Mesendoderm (in vitro differentiated cells): ENCODE data around the gene THSD4.
A peak's percentile ranks its signal among the peaks of the same experiment; 100 is the strongest.

Experiments used
- DNase-seq: peaks from one replicate; pipeline ENCODE4 v3.0.0; 2013
- H2AK5ac ChIP-seq: 2 replicates; pipeline ENCODE4 v1.6.1; 2013; ENCODE audit warnings: low read length, inconsistent platforms
- H2BK120ac ChIP-seq: 2 replicates; pipeline ENCODE4 v1.6.1; 2013; ENCODE audit warnings: low read depth, mild to moderate bottlenecking, low read length, moderate library complexity, mixed read lengths
- H2BK15ac ChIP-seq: replicated peaks from 2 replicates; pipeline ENCODE4 v1.6.1; 2013; ENCODE audit warnings: low read depth, mild to moderate bottlenecking, moderate library complexity
- H2BK5ac ChIP-seq: 2 replicates; pipeline ENCODE4 v1.6.1; 2013; ENCODE audit warnings: low read length, inconsistent platforms
- H3K18ac ChIP-seq: 2 replicates; pipeline ENCODE4 v1.6.1; 2013; ENCODE audit warnings: mild to moderate bottlenecking, low read length, mixed read lengths
- H3K23ac ChIP-seq: one replicate; pipeline ENCODE4 v1.6.1; 2013; ENCODE audit warnings: low read length
- H3K27ac ChIP-seq: 2 replicates; pipeline ENCODE4 v1.5.1; 2013; ENCODE audit warnings: low read depth, mild to moderate bottlenecking, inconsistent platforms, low read length, moderate library complexity
- H3K27me3 ChIP-seq: 2 replicates; pipeline ENCODE4 v1.6.1; 2013; ENCODE audit warnings: low read length, control low read depth, mild to moderate bottlenecking, inconsistent platforms; ENCODE audit not compliant: insufficient read depth, poor library complexity
- H3K36me3 ChIP-seq: 2 replicates; pipeline ENCODE4 v1.6.1; 2013; ENCODE audit warnings: low read length, inconsistent platforms; ENCODE audit not compliant: control insufficient read depth, insufficient read depth
- H3K4ac ChIP-seq: one replicate; pipeline ENCODE4 v1.6.1; 2013; ENCODE audit warnings: low read depth, mild to moderate bottlenecking, low read length, moderate library complexity
- H3K4me1 ChIP-seq: 2 replicates; pipeline ENCODE4 v1.6.1; 2013; ENCODE audit warnings: low read depth, low read length, inconsistent platforms; ENCODE audit not compliant: control insufficient read depth
- H3K4me2 ChIP-seq: 2 replicates; pipeline ENCODE4 v1.6.1; 2013; ENCODE audit warnings: low read length
- H3K4me3 ChIP-seq: 2 replicates; pipeline ENCODE4 v1.5.1; 2013; ENCODE audit warnings: mild to moderate bottlenecking, low read length
- H3K56ac ChIP-seq: one replicate; pipeline ENCODE4 v1.6.1; 2013; ENCODE audit warnings: low read length
- H3K79me1 ChIP-seq: 2 replicates; pipeline ENCODE4 v1.6.1; 2013; ENCODE audit warnings: low read length, inconsistent platforms
- H3K79me2 ChIP-seq: 2 replicates; pipeline ENCODE4 v1.6.1; 2013; ENCODE audit warnings: mild to moderate bottlenecking, low read length; ENCODE audit not compliant: control insufficient read depth, insufficient read depth
- H3K9ac ChIP-seq: 2 replicates; pipeline ENCODE4 v1.6.1; 2013; ENCODE audit warnings: low read length, inconsistent platforms
- H4K5ac ChIP-seq: one replicate; pipeline ENCODE4 v1.6.1; 2013; ENCODE audit warnings: low read length
- H4K8ac ChIP-seq: one replicate; pipeline ENCODE4 v1.6.1; 2013; ENCODE audit warnings: low read depth, mild to moderate bottlenecking, control low read depth, low read length, moderate library complexity
- WGBS: extraction: QIAGEN DNeasy Blood & Tissue Kit; methylation state at CpG from one replicate; pipeline ENCODE4 v1.1.7; 2013; ENCODE audit warnings: low lambda C conversion rate, missing lambda C conversion rate; ENCODE audit not compliant: insufficient coverage; ENCODE audit errors: extremely low coverage; 5-methylcytosine and 5-hydroxymethylcytosine counted together

The THSD4 gene

DNA sequence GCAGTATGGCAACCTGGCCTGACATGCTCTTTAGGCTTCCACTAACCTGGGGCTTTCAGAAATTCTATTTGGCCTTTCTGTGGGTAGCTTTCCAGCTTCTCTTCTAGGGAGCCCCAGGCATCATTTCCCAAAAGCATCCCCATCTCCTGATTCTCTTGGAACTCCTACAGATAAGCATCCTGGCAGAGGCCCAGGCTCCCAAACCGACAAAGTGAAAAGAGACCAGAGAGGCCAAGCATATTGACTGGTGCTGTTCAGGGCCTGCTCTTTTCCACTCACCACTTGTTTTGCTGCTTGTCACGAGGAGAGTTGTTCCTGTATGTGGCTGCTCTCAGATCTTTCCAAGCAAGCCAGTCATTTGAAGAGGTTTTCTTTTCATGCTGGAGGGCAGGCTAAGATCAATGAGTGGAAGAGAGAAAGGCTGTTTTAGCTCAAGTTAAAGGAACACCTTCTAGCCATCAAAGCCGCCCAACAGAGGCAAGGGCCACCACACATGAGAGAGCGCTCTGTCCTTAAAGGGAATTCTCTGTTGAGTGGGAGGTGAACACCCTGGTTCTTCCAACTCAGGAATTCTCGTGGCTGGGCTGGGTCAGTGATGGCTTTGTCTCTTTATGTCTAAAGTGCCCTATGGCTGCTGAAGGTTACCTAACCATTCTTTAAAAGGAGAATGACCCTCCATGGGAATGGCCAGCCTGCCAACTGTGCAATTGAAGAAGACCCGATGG lies 664.0 kb downstream of the THSD4 start:
- Histone ChIP-seq H3K4me3 (no peak overlapping the region), H2AK5ac (no peak overlapping the region), H3K56ac (no peak overlapping the region), H3K4me2 (no peak overlapping the region), H2BK5ac (no peak overlapping the region), H4K5ac (no peak overlapping the region), H3K79me1 (no peaks in the 10 kb centered on the region), H2BK120ac (no peak overlapping the region), H3K23ac (no peak overlapping the region), H3K4me1 (no peaks in the 10 kb centered on the region), H3K18ac (no peak overlapping the region), H3K36me3 (no peaks in the 10 kb centered on the region), H3K9ac (no peak overlapping the region), H3K27me3 (no peaks in the 10 kb centered on the region), H4K8ac (no peak overlapping the region), H3K79me2 (no peaks in the 10 kb centered on the region), H3K27ac (no peak overlapping the region), H2BK15ac (no peak overlapping the region), H3K4ac (no peak overlapping the region)
- DNase-seq = no peak
- no CpG with 5 or more reads among the region's 6 CpGs for WGBS

- Histone ChIP-seq H3K79me2 (no peaks in the 10 kb centered on the region), H3K4me1 (no peaks in the 10 kb centered on the region), H3K18ac (no peak overlapping the region), H3K36me3 (no peaks in the 10 kb centered on the region), H3K4me3 (no peak overlapping the region), H3K4ac (no peak overlapping the region), H3K9ac (no peak overlapping the region), H4K5ac (no peak overlapping the region), H3K4me2 (no peak overlapping the region), H2BK15ac (no peak overlapping the region), H4K8ac (no peak overlapping the region), H2BK5ac (no peak overlapping the region), H3K79me1 (no peaks in the 10 kb centered on the region), H3K23ac (no peak overlapping the region), H3K56ac (peak overlapping the region; percentile 44), H3K27me3 (no peaks in the 10 kb centered on the region), H3K27ac (no peak overlapping the region), H2BK120ac (no peak overlapping the region), H2AK5ac (no peak overlapping the region)
- peak; percentile 85 for DNase-seq
- WGBS = no CpG with 5 or more reads among the region's 13 CpGs
Measured at GRCh38 chr15:71780115-71780976, 665.1 kb downstream of the THSD4 start.

GRCh38 chr15:71781179-71781964 lies 666.1 kb downstream of the THSD4 start:
- Histone ChIP-seq H3K56ac (no peak overlapping the region), H3K36me3 (no peaks in the 10 kb centered on the region), H2BK5ac (no peak overlapping the region), H2AK5ac (no peak overlapping the region), H4K8ac (no peak overlapping the region), H3K4ac (no peak overlapping the region), H3K27ac (no peak overlapping the region), H3K18ac (no peak overlapping the region), H3K79me2 (no peaks in the 10 kb centered on the region), H2BK120ac (no peak overlapping the region), H3K23ac (no peak overlapping the region), H4K5ac (no peak overlapping the region), H3K27me3 (no peaks in the 10 kb centered on the region), H3K79me1 (no peaks in the 10 kb centered on the region), H3K4me1 (no peaks in the 10 kb centered on the region), H2BK15ac (no peak overlapping the region), H3K4me3 (no peak overlapping the region), H3K4me2 (no peak overlapping the region), H3K9ac (no peak overlapping the region)
- no peak for DNase-seq
- no CpG with 5 or more reads among the region's 9 CpGs for WGBS

- Histone ChIP-seq H2BK120ac (no peak overlapping the region), H3K4ac (no peak overlapping the region), H3K27me3 (no peaks in the 10 kb centered on the region), H3K36me3 (no peaks in the 10 kb centered on the region), H3K4me1 (no peaks in the 10 kb centered on the region), H2AK5ac (no peak overlapping the region), H3K27ac (no peak overlapping the region), H2BK5ac (no peak overlapping the region), H3K79me2 (no peaks in the 10 kb centered on the region), H2BK15ac (no peak overlapping the region), H3K4me3 (no peak overlapping the region), H4K8ac (no peak overlapping the region), H3K4me2 (no peak overlapping the region), H3K56ac (no peak overlapping the region), H3K79me1 (no peaks in the 10 kb centered on the region), H3K9ac (no peak overlapping the region), H4K5ac (no peak overlapping the region), H3K18ac (no peak overlapping the region), H3K23ac (no peak overlapping the region)
- DNase-seq = no peak
- WGBS = no CpG with 5 or more reads among the region's 8 CpGs
Measured at GRCh38 chr15:71781965-71782265, 666.6 kb downstream of the THSD4 start.

DNA sequence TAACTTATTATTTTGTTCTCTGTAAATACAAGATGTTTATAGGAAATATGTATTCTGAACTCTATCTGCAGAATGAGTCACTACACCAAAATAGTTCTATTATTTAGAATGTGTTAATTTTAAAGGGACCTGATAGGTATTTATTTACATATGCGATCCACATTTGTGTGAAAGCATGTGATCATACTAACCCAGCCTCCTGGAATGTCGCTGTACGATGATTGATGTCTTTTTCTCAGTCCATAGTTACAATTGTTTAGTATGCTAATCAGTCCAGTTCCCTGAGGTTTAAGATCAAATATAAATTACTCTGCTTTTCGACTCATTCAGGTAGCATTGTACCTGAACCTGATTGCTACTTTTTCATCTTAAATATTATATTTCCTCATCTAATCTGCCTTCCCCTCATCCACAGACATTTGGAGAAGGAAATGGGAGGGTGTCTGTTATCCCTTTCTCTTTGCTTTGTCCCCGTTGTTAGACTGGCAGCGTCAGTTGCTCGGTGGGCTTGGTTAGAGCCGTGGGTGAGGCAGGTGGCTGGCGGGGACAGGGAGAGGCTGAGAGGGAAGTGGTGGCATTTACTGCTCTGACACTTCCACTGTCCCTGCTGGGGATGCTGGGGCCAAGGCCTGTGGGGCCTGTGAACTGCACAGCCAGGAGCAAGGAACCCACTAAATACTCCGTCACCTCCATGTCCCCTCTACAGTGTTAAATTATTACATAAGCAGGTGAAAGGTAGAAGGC lies 667.3 kb downstream of the THSD4 start:
- no peaks in the 10 kb centered on the region for H3K79me1 ChIP-seq
- H3K56ac ChIP-seq = no peak overlapping the region
- no peak overlapping the region for H3K18ac ChIP-seq
- H3K79me2 ChIP-seq = no peaks in the 10 kb centered on the region
- H3K36me3 ChIP-seq = no peaks in the 10 kb centered on the region
- H2BK120ac ChIP-seq = no peak overlapping the region
- H2AK5ac ChIP-seq = no peak overlapping the region
- no peak overlapping the region for H2BK5ac ChIP-seq
- H3K4me1 ChIP-seq = no peaks in the 10 kb centered on the region
- no peaks in the 10 kb centered on the region for H3K27me3 ChIP-seq
- H3K4ac ChIP-seq = no peak overlapping the region
- no peak overlapping the region for H3K4me2 ChIP-seq
- no peak overlapping the region for H4K8ac ChIP-seq
- H3K4me3 ChIP-seq = no peak overlapping the region
- H3K9ac ChIP-seq = no peak overlapping the region
- WGBS = no CpG with 5 or more reads among the region's 10 CpGs
- no peak for DNase-seq
- H4K5ac ChIP-seq = no peak overlapping the region
- no peak overlapping the region for H3K23ac ChIP-seq
- no peak overlapping the region for H2BK15ac ChIP-seq
- no peak overlapping the region for H3K27ac ChIP-seq
